Measurements from ENCODE around the gene ANG. TPM values are rescaled to one million over a fixed set of nuclear protein-coding genes. Genes with fewer than 3 reads are reported as not detected.
A peak's percentile ranks its signal among the peaks of the same experiment; 100 is the strongest.

Gene ANG
- total and polyA plus RNA-seq, 9 of the 15 experiments (the other 6 are each of a cell fraction or from before 2014, with no cell fraction given) = 0.21 to 0.73 (median 0.34) TPM; not detected in 4

GRCh38 chr14:20682435-20683124, 6.0 kb upstream of the ANG start:
- no peaks in the 10 kb centered on the region for H3K9me1 ChIP-seq (ENCODE audit: control insufficient read depth, insufficient read depth, low read length)
- no peaks in the 10 kb centered on the region for H3K79me2 ChIP-seq (ENCODE audit: control insufficient read depth, insufficient read depth, low read length)
- peak overlapping the region; percentile 75 for H3K4me3 ChIP-seq
- peaks cover 9% of the 10 kb centered on the region; the same call in 1 of the 2 replicates for H4K20me1 ChIP-seq (replicated peaks; ENCODE audit: control insufficient read depth, insufficient read depth, low read length)
- peak; percentile 37 to 83 (median 54) for DNase-seq (ENCODE audit: extremely low read depth in 1 of 4, low spot score in 3 of 4)
- H3K4me2 ChIP-seq (ENCODE audit: insufficient read depth, low read length) = peak overlapping the region; percentile 94
- ChIA-PET POLR2A (interaction anchor here (0.5 to 1.7 kb wide), 4 partner anchors 26 to 563 kb away, joined by 3 to 6 read pairs (median 4); no protein-coding TSS in a partner anchor), CTCF (ENCODE audit: low intra/inter-chr PET ratio) (interaction anchor here (0.6 to 1.0 kb wide), 3 partner anchors 9 to 75 kb away, joined by 3 to 9 read pairs (median 3); no protein-coding TSS in a partner anchor)
- H3K27me3 ChIP-seq (ENCODE audit: control insufficient read depth in 2 of 2, insufficient read depth in 2 of 2, low read length in 2 of 2) = no peaks in the 10 kb centered on the region
- 0% methylated on average over 15 of the region's 40 CpGs for WGBS (ENCODE audit: insufficient coverage, low coverage, missing lambda C conversion rate)
- peaks cover 10 to 13% of the 10 kb centered on the region in 2 experiments; a peak in 3 of 5 replicates for H3K4me1 ChIP-seq (replicated peaks in 1 of 2; ENCODE audit: control insufficient read depth in 2 of 2, insufficient read depth in 2 of 2, low read length in 2 of 2)
- intact Hi-C loops (cut with micrococcal nuclease) = loop anchor here (2.0 to 5.0 kb wide), 2 partner anchors 50 to 340 kb away; partner anchors contain the start of gene PARP2
- peak overlapping the region; percentile 92 for H2AFZ ChIP-seq (ENCODE audit: low read depth, low read length)
- peak overlapping the region; percentile 62; the same call in 2 of the 3 replicates for H3K27ac ChIP-seq (ENCODE audit: extremely low read depth, low read depth, low read length)
- in situ Hi-C loops (cut with MboI) = loop anchor here (5.0 kb wide), 1 partner anchor 50 kb away; no protein-coding TSS in a partner anchor
- no peaks in the 10 kb centered on the region for H3K9me3 ChIP-seq (replicated peaks; ENCODE audit: control insufficient read depth, insufficient read depth, low read depth, low read length)
- H3K9ac ChIP-seq (ENCODE audit: insufficient read depth in 1 of 2, low read depth in 2 of 2, low read length in 2 of 2) = peak overlapping the region; percentile 50 to 88
- peak; percentile 83 for ATAC-seq
- peak; percentile 54 for FAIRE-seq
- BruUV-seq (replicated peaks) = no TSS peak
- no peaks in the 10 kb centered on the region for H3K36me3 ChIP-seq (ENCODE audit: control insufficient read depth, insufficient read depth, low read length)
- TF ChIP-seq, protein P1, sequence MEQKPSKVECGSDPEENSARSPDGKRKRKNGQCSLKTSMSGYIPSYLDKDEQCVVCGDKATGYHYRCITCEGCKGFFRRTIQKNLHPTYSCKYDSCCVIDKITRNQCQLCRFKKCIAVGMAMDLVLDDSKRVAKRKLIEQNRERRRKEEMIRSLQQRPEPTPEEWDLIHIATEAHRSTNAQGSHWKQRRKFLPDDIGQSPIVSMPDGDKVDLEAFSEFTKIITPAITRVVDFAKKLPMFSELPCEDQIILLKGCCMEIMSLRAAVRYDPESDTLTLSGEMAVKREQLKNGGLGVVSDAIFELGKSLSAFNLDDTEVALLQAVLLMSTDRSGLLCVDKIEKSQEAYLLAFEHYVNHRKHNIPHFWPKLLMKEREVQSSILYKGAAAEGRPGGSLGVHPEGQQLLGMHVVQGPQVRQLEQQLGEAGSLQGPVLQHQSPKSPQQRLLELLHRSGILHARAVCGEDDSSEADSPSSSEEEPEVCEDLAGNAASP (IDR thresholded peaks at IDR 0.05) = no peak
- TF ChIP-seq ZNF408 (CRISPR knock-in tag; IDR thresholded peaks at IDR 0.05; ENCODE audit: low read depth) (no peak), ZNF407 (IDR thresholded peaks at IDR 0.05; ENCODE audit: low read depth) (no peak), RBFOX2 (IDR thresholded peaks at IDR 0.05; ENCODE audit: low read depth, low read length) (peak; percentile 78), EWSR1 (IDR thresholded peaks at IDR 0.05; ENCODE audit: borderline replicate concordance, low read depth, partially characterized antibody) (no peak), CREB1 (IDR thresholded peaks at IDR 0.05) (peak; percentile 21; the same call in 1 of the 2 replicates), CREB1 (CRISPR knock-in tag; IDR thresholded peaks at IDR 0.05) (no peak; the same call in 1 of the 2 replicates), PHF8 (IDR thresholded peaks at IDR 0.05; ENCODE audit: borderline replicate concordance, low read length) (peak; percentile 67; the same call in 1 of the 2 replicates), NFIC (IDR thresholded peaks at IDR 0.05) (peak; percentile 11; the same call in 1 of the 2 replicates)
- TF ChIP-seq, protein P2, sequence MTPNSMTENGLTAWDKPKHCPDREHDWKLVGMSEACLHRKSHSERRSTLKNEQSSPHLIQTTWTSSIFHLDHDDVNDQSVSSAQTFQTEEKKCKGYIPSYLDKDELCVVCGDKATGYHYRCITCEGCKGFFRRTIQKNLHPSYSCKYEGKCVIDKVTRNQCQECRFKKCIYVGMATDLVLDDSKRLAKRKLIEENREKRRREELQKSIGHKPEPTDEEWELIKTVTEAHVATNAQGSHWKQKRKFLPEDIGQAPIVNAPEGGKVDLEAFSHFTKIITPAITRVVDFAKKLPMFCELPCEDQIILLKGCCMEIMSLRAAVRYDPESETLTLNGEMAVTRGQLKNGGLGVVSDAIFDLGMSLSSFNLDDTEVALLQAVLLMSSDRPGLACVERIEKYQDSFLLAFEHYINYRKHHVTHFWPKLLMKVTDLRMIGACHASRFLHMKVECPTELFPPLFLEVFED (CRISPR knock-in tag; conservative IDR thresholded peaks at IDR 0.05) = no peak
